ENCODE measurements around the gene IFI30. TPM values are rescaled to one million over a fixed set of nuclear protein-coding genes. Genes with fewer than 3 reads are reported as not detected.

IFI30 gene
- total and polyA plus RNA-seq, 2 donors (not counting 1 experiment from before 2014, with no cell fraction given): 8.8 to 50.9 TPM

- H3K27ac ChIP-seq (ENCODE audit: insufficient read depth, low read length): peak overlapping the region; percentile 78
Observed at GRCh38 chr19:18153556-18154134, 20.0 kb upstream of the IFI30 start.

DNA sequence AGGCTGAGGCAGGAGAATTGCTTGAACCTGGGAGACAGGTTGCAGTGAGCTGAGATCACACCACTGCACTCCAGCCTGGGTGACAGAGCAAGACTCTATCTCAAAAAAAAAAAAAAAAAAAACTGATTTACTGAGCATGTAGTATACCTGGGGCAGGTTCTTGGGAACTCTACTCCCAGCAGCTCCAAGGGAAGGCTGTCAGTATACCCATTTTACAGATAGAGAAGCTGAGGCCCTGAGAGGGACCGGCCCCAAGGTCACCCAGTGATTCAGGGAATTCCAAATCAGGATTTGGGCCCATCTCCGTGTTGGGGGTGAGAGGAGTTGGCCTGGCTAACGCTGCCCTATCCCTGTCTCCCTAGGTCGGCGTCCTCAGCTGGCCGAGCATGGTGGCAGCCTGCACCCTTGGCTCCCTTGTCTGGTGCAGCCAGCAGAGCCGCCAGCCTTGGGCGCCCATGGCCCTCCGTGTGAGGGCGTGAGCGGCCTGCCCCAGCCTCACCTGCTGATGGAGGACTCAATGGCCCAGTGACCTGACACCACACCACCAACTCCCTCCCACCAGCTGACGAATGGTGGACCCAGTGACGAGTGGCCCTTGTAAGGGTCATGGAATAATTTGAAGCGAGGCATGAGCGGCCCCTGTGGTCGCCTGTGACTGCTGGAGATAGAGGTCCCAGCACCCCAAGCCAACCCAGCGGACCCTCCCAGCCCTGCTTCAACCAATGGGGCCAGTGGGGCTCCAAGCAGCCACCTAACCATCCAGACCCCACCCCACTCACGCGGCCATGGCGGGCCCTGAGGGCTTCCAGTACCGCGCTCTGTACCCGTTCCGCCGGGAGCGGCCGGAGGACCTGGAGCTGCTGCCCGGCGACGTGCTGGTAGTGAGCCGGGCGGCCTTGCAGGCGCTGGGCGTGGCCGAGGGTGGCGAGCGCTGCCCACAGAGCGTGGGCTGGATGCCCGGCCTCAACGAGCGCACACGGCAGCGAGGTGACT is 18.2 kb upstream of the IFI30 start:
- Histone ChIP-seq H3K79me2 (ENCODE audit: control insufficient read depth, insufficient read depth, low read length) (peaks cover 15% of the 10 kb centered on the region), H4K20me1 (ENCODE audit: control insufficient read depth, extremely low read depth, insufficient read depth, low read length) (no peaks in the 10 kb centered on the region), H3K9me3 (ENCODE audit: control insufficient read depth, insufficient read depth, low read depth, low read length) (no peaks in the 10 kb centered on the region), H3K27ac (ENCODE audit: insufficient read depth, low read length) (no peak overlapping the region), H3K4me3 (replicated peaks in 1 of 4; ENCODE audit: control extremely low read depth in 1 of 4, insufficient read depth in 1 of 4, low read depth in 3 of 4, low read length in 4 of 4) (no peak overlapping the region), H3K9ac (ENCODE audit: insufficient read depth, low read length) (no peak overlapping the region), H3K36me3 (ENCODE audit: control insufficient read depth, insufficient read depth, low read length) (peaks cover 7% of the 10 kb centered on the region), H3K4me2 (ENCODE audit: extremely low read depth, insufficient read depth, low read length) (no peak overlapping the region), H3K27me3 (ENCODE audit: control insufficient read depth, insufficient read depth, low read length) (no peaks in the 10 kb centered on the region), H3K4me1 (ENCODE audit: control insufficient read depth, extremely low read depth, insufficient read depth, low read length) (peaks cover 18% of the 10 kb centered on the region), H2AFZ (ENCODE audit: low read length) (no peak overlapping the region)
- DNase-seq (ENCODE audit: low read depth in 2 of 2): no peak
- TF ChIP-seq EZH2 (IDR thresholded peaks at IDR 0.05; ENCODE audit: low read length, missing control alignments): no peak
- TF ChIP-seq, protein P1, sequence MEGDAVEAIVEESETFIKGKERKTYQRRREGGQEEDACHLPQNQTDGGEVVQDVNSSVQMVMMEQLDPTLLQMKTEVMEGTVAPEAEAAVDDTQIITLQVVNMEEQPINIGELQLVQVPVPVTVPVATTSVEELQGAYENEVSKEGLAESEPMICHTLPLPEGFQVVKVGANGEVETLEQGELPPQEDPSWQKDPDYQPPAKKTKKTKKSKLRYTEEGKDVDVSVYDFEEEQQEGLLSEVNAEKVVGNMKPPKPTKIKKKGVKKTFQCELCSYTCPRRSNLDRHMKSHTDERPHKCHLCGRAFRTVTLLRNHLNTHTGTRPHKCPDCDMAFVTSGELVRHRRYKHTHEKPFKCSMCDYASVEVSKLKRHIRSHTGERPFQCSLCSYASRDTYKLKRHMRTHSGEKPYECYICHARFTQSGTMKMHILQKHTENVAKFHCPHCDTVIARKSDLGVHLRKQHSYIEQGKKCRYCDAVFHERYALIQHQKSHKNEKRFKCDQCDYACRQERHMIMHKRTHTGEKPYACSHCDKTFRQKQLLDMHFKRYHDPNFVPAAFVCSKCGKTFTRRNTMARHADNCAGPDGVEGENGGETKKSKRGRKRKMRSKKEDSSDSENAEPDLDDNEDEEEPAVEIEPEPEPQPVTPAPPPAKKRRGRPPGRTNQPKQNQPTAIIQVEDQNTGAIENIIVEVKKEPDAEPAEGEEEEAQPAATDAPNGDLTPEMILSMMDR (conservative IDR thresholded peaks at IDR 0.05 in 1 of 2, IDR thresholded peaks at IDR 0.05 in 1 of 2; ENCODE audit: low read depth in 1 of 2, low read length in 2 of 2): no peak

More at GRCh38 chr19:18153556-18154134, 20.0 kb upstream of the IFI30 start:
- Histone ChIP-seq H3K27me3 (ENCODE audit: control insufficient read depth, insufficient read depth, low read length) (no peaks in the 10 kb centered on the region), H3K4me3 (replicated peaks in 1 of 4; ENCODE audit: control extremely low read depth in 1 of 4, insufficient read depth in 1 of 4, low read depth in 3 of 4, low read length in 4 of 4) (peak overlapping the region; percentile 77 to 87 (median 86)), H3K9me3 (ENCODE audit: control insufficient read depth, insufficient read depth, low read depth, low read length) (no peaks in the 10 kb centered on the region), H3K4me2 (ENCODE audit: extremely low read depth, insufficient read depth, low read length) (peak overlapping the region; percentile 81), H3K36me3 (ENCODE audit: control insufficient read depth, insufficient read depth, low read length) (peaks cover 7% of the 10 kb centered on the region), H2AFZ (ENCODE audit: low read length) (peak overlapping the region; percentile 21), H3K79me2 (ENCODE audit: control insufficient read depth, insufficient read depth, low read length) (peaks cover 15% of the 10 kb centered on the region), H3K4me1 (ENCODE audit: control insufficient read depth, extremely low read depth, insufficient read depth, low read length) (peaks cover 18% of the 10 kb centered on the region), H4K20me1 (ENCODE audit: control insufficient read depth, extremely low read depth, insufficient read depth, low read length) (no peaks in the 10 kb centered on the region), H3K9ac (ENCODE audit: insufficient read depth, low read length) (peak overlapping the region; percentile 89)
- TF ChIP-seq, protein P1 (conservative IDR thresholded peaks at IDR 0.05 in 1 of 2, IDR thresholded peaks at IDR 0.05 in 1 of 2; ENCODE audit: low read depth in 1 of 2, low read length in 2 of 2): no peak
- TF ChIP-seq EZH2 (IDR thresholded peaks at IDR 0.05; ENCODE audit: low read length, missing control alignments): no peak
- no peak for DNase-seq (ENCODE audit: low read depth in 2 of 2)

DNA sequence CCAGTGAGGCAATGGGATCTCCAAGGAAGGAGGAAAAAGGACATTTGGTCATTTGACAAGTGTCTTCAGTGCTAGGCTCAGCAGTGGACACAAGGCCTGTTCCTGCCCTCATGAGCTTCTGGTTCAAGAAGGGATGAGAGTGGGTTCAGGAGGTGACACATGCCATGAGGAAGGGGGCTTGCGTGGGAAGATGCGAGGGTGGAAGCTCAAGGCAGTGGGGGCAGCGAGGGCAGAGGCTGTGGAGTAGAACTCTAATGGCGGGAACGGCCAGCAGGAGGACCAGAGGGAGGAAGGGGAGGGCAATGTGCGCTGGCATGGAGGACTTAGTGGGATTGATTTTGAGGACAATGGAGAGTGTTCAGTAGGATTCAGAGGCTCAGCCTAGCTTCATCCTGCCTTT is 17.3 kb upstream of the IFI30 start:
- Histone ChIP-seq H3K4me3 (replicated peaks in 1 of 4; ENCODE audit: control extremely low read depth in 1 of 4, insufficient read depth in 1 of 4, low read depth in 3 of 4, low read length in 4 of 4) (no peak overlapping the region), H3K27ac (ENCODE audit: insufficient read depth, low read length) (no peak overlapping the region), H3K79me2 (ENCODE audit: control insufficient read depth, insufficient read depth, low read length) (peaks cover 15% of the 10 kb centered on the region), H3K27me3 (ENCODE audit: control insufficient read depth, insufficient read depth, low read length) (no peaks in the 10 kb centered on the region), H4K20me1 (ENCODE audit: control insufficient read depth, extremely low read depth, insufficient read depth, low read length) (no peaks in the 10 kb centered on the region), H3K9ac (ENCODE audit: insufficient read depth, low read length) (no peak overlapping the region), H3K36me3 (ENCODE audit: control insufficient read depth, insufficient read depth, low read length) (peaks cover 9% of the 10 kb centered on the region), H3K9me3 (ENCODE audit: control insufficient read depth, insufficient read depth, low read depth, low read length) (no peaks in the 10 kb centered on the region), H3K4me2 (ENCODE audit: extremely low read depth, insufficient read depth, low read length) (no peak overlapping the region), H3K4me1 (ENCODE audit: control insufficient read depth, extremely low read depth, insufficient read depth, low read length) (peaks cover 21% of the 10 kb centered on the region), H2AFZ (ENCODE audit: low read length) (no peak overlapping the region)
- DNase-seq (ENCODE audit: low read depth in 2 of 2): no peak
- TF ChIP-seq EZH2 (IDR thresholded peaks at IDR 0.05; ENCODE audit: low read length, missing control alignments): no peak
- TF ChIP-seq, protein P1 (conservative IDR thresholded peaks at IDR 0.05 in 1 of 2, IDR thresholded peaks at IDR 0.05 in 1 of 2; ENCODE audit: low read depth in 1 of 2, low read length in 2 of 2): no peak

Data from fibroblast of lung (primary cell).